OCI-LY7 (cell line): ENCODE data around the gene GGACT.

Source experiments
- EZH2phosphoT487 ChIP-seq: fragments of 200-600 bp; sonication (generic); IDR thresholded peaks from 2 replicates; pipeline ENCODE4 v1.6.1; 2018; ENCODE audit warnings: low read depth, borderline replicate concordance, mild to moderate bottlenecking, mixed run types, antibody characterized with exemption, low read length, moderate library complexity, mixed read lengths
- TF ChIP-seq, protein P1 (sequence below): fragments of 200-600 bp; sonication (generic); conservative IDR thresholded peaks from 2 replicates; pipeline ENCODE4 v1.5.1; 2014; ENCODE audit warnings: mild to moderate bottlenecking, antibody characterized with exemption, low read length, moderate library complexity, mixed read lengths

DNA sequence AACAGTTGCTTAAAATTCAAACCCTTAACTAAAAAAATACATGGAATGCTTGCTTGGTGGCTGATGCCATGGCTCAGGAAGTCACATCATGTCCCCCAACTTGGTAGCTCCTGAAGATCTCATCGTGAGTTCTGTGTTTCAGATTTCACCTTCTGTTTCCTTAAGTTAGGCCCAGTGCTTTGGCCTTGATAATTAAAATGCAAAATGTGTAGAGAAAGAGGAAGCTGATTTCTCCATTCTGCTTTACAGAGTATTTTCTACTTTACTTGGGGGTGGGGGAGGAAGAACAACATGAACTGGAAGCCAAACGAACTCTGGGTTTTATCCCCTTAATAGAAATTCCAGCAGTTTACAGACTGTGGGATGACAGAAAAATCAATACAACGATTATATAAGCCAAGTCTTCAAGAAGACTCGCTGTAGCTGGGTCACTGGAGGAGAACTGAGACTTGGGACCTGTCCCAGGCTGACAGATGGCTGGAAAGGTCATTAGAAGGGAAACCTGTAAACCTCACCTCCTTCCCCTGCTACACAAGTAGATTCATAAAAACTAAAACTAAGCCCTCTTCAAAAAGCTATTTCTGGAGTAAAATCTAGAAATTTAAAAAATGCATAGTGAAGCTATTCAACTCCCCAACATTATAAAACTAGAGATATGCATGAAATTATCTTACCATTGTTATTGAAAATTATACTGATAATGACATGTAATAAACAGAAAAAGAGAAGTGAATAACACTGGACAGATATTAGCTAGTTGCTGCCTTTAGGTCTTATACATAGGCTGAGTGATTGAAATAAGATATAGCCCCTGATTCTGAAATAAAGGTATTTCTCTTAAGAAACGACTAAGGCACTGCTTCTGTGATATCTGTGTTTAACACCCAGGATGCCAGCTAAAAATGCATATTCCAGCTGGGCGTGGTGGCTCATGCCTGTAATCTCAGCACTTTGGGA lies 22.1 kb upstream of the GGACT start:
- TF ChIP-seq, protein P1, sequence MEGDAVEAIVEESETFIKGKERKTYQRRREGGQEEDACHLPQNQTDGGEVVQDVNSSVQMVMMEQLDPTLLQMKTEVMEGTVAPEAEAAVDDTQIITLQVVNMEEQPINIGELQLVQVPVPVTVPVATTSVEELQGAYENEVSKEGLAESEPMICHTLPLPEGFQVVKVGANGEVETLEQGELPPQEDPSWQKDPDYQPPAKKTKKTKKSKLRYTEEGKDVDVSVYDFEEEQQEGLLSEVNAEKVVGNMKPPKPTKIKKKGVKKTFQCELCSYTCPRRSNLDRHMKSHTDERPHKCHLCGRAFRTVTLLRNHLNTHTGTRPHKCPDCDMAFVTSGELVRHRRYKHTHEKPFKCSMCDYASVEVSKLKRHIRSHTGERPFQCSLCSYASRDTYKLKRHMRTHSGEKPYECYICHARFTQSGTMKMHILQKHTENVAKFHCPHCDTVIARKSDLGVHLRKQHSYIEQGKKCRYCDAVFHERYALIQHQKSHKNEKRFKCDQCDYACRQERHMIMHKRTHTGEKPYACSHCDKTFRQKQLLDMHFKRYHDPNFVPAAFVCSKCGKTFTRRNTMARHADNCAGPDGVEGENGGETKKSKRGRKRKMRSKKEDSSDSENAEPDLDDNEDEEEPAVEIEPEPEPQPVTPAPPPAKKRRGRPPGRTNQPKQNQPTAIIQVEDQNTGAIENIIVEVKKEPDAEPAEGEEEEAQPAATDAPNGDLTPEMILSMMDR, result no peak
- TF ChIP-seq EZH2phosphoT487, result no peak
